IPS DF 6.9 (cell line): Measurements from ENCODE around the gene RAD51AP2.

Experiments
- DNase-seq: peaks from one replicate; pipeline ENCODE4 v3.0.0-alpha.2; 2013; ENCODE audit warnings: low read depth, low spot score
- H3K27ac ChIP-seq: one replicate; pipeline ENCODE4 v1.5.1; 2013; ENCODE audit warnings: low read length, control low read depth
- H3K27me3 ChIP-seq: 2 replicates; pipeline ENCODE4 v1.6.1; 2013; ENCODE audit warnings: mild to moderate bottlenecking, low read length; ENCODE audit not compliant: control insufficient read depth, insufficient read depth
- H3K36me3 ChIP-seq: 2 replicates; pipeline ENCODE4 v1.6.1; 2013; ENCODE audit warnings: low read length; ENCODE audit not compliant: control insufficient read depth, insufficient read depth
- H3K4me1 ChIP-seq: 2 replicates; pipeline ENCODE4 v1.6.1; 2013; ENCODE audit warnings: low read length; ENCODE audit not compliant: control insufficient read depth, insufficient read depth
- H3K4me3 ChIP-seq: 2 replicates; pipeline ENCODE4 v1.5.1; 2013; ENCODE audit warnings: mild to moderate bottlenecking, low read length
- H3K9me3 ChIP-seq: 2 replicates; pipeline ENCODE4 v1.6.1; 2013; ENCODE audit warnings: low read length, inconsistent platforms; ENCODE audit not compliant: control insufficient read depth, insufficient read depth
- WGBS: extraction: QIAGEN DNeasy Blood & Tissue Kit; methylation state at CpG from one replicate; pipeline ENCODE4 v1.1.7; 2013; ENCODE audit warnings: mixed read lengths, missing lambda C conversion rate; ENCODE audit not compliant: insufficient read length, insufficient coverage; 5-methylcytosine and 5-hydroxymethylcytosine counted together

RAD51AP2 gene

GRCh38 chr2:17471979-17472378, 46.3 kb downstream of the RAD51AP2 start:
- DNase-seq, result no peak
- H3K4me1 ChIP-seq, result no peaks in the 10 kb centered on the region
- no peak overlapping the region for H3K4me3 ChIP-seq
- H3K27me3 ChIP-seq, result no peaks in the 10 kb centered on the region
- H3K36me3 ChIP-seq, result no peaks in the 10 kb centered on the region
- no peaks in the 10 kb centered on the region for H3K9me3 ChIP-seq
- H3K27ac ChIP-seq, result no peak overlapping the region

GRCh38 chr2:17470855-17471641, 47.2 kb downstream of the RAD51AP2 start:
- DNase-seq, result peak; percentile 48
- Histone ChIP-seq H3K27ac (no peak overlapping the region), H3K9me3 (no peaks in the 10 kb centered on the region), H3K4me3 (no peak overlapping the region), H3K4me1 (no peaks in the 10 kb centered on the region), H3K36me3 (no peaks in the 10 kb centered on the region), H3K27me3 (no peaks in the 10 kb centered on the region)
- WGBS, result no CpG with 5 or more reads among the region's 6 CpGs

GRCh38 chr2:17461087-17461475, 57.2 kb downstream of the RAD51AP2 start:
- Histone ChIP-seq H3K27ac (no peak overlapping the region), H3K36me3 (no peaks in the 10 kb centered on the region), H3K4me3 (no peak overlapping the region), H3K9me3 (no peaks in the 10 kb centered on the region), H3K27me3 (no peaks in the 10 kb centered on the region), H3K4me1 (peaks cover 2% of the 10 kb centered on the region; the same call in 1 of the 2 replicates)
- no CpG with 5 or more reads among the region's 1 CpG for WGBS
- no peak for DNase-seq
